Activated CD8-positive, alpha-beta memory T cell treated with anti-CD3 and anti-CD28 coated beads, Interleukin-2, amount 50 U/mL, for 1 hour (primary cell): ENCODE measurements around the gene TMEM167A.
"Not testable (repeated sequence)": the region's sequence is repeated elsewhere in the genome, so short reads cannot be mapped to it uniquely, and the experiment has no call there.

Experiments used
- DNase-seq: peaks from one replicate; pipeline ENCODE4 v3.0.0-alpha.2; 2020; ENCODE audit errors: extremely low read depth

Gene TMEM167A

DNA sequence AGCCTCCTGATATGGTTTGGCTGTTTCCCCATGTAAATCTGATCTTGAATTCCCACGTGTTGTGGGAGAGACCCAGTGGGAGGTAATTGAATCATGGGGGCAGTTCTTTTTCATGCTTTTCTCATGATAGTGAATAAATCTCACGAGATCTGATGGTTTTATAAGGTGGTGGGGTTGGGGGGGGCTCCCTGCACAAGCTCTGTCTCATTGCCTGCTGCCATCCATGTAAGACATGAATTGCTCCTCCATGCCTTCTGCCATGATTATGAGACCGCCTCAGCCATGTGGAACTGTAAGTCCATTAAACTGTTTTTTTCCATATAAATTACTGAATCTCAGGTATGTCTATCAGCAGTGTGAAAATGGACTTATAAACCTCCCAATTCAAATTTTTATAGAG, 13.0 kb upstream of the TMEM167A start:
- DNase-seq = no peak

DNA sequence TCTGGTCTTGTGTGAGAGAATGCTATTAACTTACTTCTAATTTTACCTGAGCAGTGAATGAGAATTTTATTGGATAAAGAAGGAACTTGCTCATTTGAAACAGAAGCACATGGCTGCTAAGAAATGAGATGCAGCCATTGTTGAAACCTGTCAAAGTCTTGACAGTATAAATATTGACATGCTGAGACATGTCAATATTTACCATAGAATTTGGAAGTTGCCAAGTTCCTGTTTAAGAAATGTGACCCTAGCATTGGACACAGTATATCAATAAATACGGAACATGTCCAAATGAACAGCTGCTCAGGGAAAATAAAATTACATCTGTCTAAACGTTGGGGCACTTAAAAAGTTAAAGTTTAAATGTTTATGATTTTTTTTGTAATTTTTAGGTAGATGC, 7.9 kb upstream of the TMEM167A start:
- DNase-seq = no peak

DNA sequence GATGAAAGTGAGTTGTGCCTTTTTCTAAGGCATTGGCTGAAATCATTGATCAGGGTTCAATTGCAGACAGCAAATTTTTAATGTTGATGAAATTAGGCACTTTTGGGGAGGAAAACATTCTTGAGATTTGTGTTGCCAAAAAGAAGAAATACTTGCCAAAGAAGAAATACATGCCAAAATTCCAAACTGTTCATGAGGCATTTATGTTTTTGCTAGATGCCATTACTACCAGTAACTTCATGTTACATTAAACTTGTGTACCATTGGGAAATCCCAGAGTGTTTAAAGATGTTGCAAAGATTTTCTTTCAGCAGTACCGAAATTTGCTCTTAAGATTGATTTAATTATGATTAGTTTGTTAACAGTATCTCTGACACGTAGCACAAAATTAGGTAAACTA, 7.1 kb upstream of the TMEM167A start:
- DNase-seq = no peak

DNA sequence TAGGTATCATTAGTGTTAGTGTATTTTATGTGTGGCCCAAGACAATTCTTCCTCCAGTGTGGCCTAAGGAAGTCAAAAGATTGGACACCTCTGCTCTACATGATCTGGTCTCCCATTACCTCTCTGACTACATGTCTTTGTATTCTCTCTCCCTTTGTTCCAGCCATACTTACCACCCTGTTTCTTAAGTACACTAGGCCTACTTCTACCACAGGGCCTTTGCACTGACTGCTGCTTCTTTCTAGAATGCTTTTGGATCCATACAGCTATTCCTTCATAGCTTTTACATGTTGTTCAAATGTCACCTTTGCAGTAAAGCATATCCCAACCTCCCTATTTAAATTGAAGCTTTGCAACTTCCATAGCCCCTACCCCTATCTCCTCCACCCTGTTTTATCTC, 5.6 kb upstream of the TMEM167A start:
- DNase-seq = no peak

DNA sequence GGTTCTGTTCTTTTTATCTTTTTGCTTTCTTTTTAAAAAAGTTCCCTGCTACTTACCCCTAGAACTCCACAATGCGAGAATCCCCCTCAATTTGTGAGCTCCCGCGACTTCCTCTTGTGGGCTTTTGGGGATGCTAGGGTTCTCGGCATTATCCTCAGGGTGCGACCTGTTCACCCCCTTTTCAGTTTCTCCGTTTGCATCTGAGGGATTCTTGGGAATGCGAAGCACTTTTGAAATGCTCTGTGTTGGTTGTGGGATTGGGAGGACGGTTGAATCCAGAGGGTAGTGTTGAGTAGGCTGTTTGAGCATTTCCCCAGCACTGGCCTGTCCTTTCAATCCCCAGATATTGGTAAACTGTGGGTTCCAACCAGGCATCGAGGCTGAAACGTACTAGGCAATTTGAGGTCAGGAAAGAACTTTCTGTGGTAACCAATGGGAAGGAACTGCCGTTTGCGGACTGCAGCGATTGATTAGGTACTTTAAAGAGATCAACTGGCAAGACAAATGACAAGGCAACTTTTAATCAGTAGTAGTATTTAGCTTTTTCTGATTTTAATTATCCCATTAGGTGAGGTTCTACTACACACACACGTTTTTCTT, 568 bp upstream of the TMEM167A start:
- no peak for DNase-seq

DNA sequence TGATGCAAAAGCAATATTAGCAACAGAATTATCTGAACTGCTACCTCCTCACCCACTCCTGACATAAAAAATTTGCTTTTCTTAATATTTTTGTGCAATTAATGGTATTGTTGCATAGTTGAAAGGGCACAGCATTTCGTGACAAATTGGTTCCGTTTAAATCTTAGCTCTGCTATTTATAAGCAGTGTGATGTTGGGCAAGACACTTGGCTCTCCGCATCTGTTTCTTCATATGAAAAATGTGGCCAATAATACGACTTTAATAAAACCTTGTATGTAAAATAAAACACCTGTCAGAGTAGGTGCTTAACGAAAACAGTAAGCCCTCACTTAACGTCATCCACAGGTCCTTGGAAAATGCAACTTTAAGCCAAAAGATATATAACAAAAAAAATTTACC, 4.2 kb downstream of the TMEM167A start:
- DNase-seq = no peak

DNA sequence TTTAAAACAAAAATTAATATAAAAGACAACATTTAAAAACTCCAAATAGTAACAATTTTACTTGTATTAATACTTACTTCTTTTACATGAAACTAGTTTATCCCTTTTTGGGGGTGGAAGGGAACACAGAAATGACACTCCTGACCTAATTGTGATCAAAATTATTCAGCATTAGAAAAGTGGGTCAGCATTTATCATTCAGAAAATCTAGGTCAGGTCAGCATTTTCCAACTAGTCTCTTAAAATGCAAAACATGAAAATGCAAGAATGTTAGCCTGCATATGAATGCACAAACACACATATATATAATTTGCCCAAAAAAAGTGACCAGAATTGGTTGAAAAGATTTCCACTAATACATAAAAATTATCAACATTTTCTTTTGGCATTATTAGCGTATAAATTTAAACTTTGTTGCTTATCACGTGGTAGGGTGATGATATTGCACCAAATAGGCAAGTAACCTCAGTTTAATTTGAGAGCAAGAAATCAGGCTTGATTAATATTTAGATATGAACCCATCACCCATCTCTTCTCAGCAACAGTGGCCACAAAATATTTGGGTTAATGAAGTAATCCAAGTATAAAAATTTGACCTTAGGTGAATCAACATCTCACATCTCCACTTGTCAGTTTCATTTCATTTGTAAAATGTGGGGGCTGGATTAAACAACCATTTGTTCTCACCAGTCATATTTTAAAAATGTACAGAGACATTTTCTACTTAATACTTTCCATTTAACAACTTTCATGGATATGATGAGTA, 5.7 kb downstream of the TMEM167A start:
- no peak for DNase-seq

DNA sequence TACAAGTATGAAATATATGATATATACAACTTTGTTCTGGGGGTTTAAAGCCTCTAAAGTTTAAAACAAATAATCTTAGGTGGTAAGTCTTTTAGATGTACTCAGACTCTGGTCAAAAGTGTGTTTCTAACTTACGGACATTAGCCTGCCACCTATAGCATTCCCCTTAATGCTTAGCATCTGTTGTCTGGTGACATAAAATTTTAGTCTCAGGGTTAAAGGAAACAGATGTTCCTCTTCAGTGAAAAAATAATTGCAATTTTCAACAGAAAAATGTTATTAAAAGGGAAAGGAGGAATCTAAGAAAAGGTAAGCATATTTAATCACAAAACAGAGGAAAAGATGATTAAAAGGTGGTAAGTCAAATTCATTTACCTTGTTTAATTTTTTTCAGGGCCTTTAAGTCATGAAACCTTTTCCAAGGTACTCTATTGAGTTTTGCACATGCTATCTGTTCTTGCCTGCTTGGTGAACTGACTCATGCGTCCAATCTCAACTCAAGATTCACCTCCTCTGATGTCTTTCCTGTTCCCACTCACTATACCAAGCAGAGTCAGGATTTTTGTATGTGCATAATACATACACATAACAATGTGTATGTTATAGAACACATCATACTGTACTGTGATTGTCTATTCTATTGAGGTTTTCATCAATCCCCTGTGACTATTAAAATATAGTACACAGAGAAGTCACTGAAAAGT, 7.9 kb downstream of the TMEM167A start:
- no peak for DNase-seq

DNA sequence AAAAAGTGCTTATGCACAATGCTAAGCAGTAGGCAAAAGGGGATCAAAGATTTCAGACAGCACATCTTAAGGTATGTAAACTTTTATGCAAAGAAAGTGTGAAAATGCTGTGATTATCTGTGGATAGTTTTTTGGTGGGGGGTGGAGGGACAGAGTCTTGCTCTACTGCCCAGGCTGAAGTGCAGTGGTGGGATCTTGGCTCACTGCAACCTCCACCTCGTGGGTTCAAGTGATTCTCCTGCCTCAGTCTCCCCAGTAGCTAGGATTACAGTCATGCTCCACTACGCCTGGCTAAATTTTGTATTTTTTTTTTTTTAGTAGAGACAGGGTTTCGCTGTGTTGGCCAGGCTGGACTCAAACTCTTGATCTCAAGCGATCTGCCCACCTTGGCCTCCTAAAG, 9.8 kb downstream of the TMEM167A start:
- DNase-seq = not testable (repeated sequence)

DNA sequence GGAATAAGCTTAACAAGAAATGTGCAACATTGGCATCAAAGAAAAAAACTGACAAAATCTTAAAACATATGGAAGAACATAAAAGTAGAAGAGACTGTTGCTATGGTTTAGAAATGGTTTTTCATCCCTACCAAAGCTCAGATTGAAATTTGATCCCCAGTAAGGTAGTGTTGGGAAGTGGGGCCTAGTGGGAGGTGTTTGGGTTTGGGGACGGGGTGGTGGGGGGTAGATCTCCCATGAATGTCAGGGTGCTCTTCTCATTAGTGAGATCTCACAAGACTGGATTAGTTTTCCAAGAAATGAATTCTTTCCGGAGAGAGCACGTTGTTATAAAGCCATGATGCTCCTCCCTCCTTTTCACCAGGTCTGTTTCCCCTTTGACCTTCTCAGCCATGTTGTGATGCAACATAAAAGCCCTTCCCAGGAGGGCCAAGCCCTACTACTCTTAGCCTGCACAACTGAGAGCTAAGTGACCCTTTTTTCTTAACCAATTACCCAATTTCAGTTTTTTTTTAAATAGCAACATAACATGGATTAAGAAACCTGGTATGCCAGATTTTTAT, 10.6 kb downstream of the TMEM167A start:
- DNase-seq = no peak

DNA sequence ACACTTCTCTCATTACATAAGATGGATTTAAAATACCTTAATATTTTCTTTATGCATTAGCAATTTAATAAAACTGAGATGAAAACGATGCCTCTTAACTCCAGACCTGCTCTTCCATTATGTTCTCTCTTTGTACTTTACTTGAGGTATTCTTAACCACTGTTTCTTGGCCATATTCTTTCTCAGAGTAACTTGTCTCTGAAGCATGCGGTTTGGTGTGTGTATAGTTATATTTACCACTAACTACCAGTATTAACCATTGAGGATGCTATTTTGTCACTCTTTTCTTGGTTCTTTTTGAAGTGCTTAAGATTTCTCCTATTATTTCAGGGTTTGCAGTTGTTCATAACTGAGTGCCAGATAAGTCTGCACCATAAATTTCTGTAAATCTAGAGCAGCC, 17.9 kb downstream of the TMEM167A start:
- no peak for DNase-seq

DNA sequence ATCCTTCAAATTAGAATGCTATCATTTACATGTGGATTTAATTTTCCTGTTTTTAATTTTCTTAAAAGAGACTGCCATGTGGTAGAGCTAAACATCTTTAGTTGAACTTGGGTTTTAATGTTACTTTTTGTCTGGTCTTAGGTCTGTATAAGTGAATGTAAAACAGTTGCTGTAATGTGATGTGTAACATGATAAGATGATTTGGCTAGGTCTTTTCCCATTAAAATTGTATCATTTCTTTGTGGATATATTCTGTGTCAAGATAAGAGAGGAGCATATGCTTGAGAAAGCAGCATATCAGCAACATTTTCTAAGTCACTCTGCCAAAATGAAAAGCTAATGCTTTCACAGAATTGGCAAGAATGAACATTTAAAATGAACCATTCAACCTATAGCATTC, 18.5 kb downstream of the TMEM167A start:
- no peak for DNase-seq

DNA sequence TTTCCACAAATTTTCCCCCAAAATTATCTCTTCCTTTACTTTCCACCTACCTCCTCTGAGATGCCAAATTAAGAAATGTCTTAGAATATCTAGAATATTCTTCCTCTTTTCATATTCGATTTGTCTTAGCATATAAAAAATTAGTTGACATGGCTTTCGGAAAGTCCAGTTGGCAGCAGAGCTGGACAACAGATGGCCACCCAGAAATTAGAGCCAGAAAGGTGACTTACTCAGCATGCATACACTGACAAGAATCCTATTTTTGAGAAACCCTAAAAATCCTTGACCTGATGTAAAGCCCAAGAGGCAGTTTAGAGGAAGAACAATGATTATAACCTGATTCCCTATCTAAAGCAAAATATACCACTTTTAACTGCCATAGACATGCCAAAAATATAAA, 22.0 kb downstream of the TMEM167A start:
- no peak for DNase-seq

DNA sequence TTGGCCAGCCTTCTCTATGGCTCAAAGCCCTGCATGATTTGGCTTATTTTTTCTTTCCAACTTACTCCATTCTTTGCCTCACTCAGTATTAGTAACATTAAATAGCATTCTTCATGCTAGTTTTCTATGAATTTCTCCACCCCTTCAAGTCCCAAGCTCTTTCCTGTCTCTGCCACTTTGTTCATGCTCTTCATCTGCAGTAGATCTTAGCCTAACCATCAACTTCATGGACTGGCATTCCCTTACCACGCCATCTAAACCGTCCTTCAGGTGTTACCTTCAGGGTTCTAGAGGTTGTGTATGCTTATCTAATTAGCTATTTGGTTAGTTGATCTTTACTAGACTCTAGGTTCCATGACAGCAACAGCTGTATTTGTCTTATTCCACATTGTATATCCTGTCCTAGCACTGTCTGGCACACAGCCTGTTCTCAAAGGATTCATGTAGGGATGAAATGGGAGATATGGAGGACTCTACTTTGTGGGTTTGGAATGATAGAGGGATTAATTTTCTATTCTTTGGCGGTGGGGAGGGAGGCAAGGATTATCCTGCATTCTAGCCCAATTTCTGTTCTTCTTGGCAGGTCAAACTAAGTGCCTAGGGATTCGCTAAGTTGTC, 26.4 kb downstream of the TMEM167A start:
- no peak for DNase-seq

DNA sequence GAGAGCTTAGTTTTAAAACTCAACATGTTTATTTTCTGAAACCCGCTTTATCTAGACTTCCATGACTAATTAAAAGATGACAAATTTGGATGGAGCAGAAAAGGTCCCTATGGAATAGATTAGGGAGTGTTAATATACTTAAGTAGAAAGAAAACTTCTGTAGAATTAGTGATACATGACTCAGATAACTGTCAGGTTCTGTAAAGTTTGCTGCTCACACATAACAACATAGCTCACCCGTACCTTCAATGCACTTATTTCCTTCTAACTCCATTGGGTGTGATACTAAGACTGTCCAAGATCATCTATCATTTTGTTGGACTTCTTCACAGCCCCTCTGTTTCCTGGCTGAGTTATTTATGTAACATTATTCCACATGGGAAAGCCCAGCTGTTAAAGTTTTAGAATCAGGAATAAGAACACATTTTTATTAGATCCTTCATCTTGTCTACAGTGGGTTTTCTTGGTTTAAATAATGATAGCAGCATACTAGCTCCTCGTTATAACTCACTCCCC, 27.8 kb downstream of the TMEM167A start:
- DNase-seq = no peak

DNA sequence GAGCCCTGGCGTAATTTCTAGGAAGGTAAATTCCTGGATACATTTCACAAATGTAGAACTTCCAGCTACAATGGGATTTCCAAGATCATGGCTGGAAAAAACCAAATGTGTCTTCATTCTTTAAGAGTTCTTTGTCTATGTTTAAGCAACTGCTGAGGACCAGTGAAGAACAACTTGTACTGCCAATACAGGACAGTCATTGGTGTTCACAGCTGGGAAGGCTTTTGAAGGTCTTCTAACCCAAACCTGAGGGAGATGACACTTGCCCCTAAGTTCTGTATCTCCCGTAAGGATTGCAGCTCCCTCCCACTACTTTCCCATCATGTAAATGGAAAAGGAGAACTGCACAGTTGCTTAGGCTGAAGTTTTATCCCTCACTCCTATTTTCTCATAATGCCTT, 28.4 kb downstream of the TMEM167A start:
- DNase-seq = no peak

DNA sequence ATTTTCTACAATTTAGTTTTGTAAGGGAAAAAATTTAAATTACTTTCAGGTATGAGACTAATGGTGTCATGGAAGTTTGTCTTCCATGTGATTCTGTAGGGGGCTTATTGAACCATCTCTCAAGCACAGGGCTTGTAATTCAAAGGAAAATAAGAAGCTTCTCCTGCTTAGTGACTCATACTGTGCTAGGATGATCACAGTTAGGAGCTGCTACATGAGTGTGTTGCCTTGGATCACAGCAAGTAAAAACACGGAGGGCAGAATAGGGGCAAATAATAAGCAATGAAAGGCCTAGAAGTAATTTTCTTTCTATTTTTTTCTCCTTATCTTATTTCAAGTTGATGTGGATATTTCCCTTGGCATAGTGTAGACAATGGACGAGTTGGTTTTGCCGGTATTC, 28.9 kb downstream of the TMEM167A start:
- no peak for DNase-seq

DNA sequence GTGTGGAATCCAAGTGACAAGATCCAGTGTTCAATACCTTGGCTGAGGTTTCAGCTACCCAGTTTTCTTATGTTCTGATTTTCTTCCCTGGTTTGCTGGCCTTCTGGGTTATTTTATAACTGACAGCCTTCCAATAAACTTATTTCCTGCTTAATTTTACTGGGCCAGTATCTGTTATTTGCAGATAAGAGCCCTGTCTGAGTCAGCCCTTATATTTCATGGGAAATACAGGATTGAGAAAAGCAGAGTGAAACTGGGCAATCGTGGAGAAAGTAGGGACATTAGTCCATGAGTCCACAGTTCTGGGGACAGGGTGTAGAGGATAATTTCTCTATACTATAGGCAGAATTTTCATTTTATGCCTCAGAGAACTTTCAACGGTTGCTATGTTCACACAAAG, 32.3 kb downstream of the TMEM167A start:
- no peak for DNase-seq

DNA sequence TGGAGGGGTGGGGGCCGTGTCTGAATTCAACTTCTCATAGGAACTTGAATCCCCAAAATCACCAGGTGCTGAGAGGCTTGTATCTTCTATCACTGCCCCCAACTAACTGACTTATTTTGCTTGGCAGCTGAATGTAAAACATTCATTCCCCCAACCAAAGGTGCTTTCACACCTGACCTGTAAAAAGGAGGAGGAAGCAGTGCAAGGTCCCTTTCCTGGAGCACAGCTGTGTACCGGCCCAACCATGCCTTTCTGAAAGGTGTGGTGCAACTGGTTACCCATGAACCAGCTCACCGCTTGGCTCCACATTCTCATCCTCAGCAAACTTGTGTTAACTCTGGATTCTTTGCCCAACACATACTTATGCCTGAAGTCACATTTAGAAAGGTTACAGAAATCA, 34.7 kb downstream of the TMEM167A start:
- DNase-seq = no peak

DNA sequence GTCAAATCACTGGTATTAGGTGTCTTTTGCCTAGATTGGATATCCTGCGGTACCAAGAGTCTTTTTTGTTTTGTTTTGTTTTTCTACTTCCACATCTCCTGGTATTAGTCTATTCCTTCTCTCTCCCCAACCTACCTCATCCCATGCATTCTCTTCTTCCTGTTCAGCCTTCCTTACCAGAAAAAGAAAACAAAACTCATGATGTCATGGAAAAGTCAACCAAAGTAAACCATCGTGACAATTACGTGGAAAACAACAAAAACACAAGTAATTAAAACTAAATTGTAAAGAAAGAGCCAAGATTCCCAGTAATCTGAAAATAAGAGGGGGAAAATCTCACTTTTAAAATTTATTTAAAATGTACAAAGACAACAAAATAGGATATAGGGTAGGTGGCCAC, 38.3 kb downstream of the TMEM167A start:
- DNase-seq = no peak

DNA sequence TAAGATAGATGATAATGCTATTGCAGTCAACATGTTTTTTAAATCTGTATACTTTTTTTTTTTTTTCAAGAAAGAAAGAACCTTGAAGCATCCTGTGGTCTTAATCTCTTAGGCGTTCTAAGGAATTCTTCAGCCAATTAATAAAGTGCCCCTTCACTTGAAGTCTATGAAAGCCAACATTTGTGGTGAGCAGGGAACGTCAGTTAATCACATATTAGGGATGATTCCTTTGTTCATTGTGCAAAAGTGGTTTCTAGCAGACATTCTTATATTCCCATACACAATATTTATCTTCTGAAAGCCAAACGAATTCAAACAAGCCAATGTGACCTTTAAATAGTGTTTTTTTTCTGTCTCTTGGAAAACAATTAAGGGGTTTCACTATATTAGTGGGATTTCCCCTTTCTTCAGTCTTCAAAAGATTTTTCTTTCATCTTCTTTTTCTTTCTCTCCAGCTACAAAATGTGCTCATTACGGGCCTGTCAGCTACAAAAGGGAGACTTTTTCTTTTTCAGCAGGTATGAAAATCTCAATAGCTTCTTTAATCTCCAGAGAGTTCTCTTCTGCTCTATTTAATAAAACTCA, 40.1 kb downstream of the TMEM167A start:
- no peak for DNase-seq
